HepG2 (cell line): ENCODE measurements around the gene NEK5. TPM values are rescaled to one million over a fixed set of nuclear protein-coding genes. Genes with fewer than 3 reads are reported as not detected.

Experiments
- ADNP ChIP-seq: sonication (generic); formaldehyde crosslinking; IDR thresholded peaks from 2 replicates; pipeline ENCODE4 v1.4.0; 2020; ENCODE audit warnings: missing genetic modification reagents
- ATF1 ChIP-seq: IDR thresholded peaks from 2 replicates; pipeline ENCODE4 v1.6.1; 2016; ENCODE audit warnings: mild to moderate bottlenecking, control low read depth
- CBX2 ChIP-seq, 2 experiments: fragments of 200-600 bp in 1 of 2; sonication (generic); formaldehyde crosslinking in 1 of 2; IDR thresholded peaks; 2 replicates each; pipeline versions ENCODE4 v1.7.0 to v1.8.1; 2018 to 2022; ENCODE audit warnings: low read depth in 2 of 2, low read length in 1 of 2, mild to moderate bottlenecking in 1 of 2, missing genetic modification reagents in 1 of 2
- ERF ChIP-seq: IDR thresholded peaks from 2 replicates; pipeline ENCODE4 v1.6.1; 2018; ENCODE audit warnings: missing biosample characterization, missing genetic modification reagents
- FOXP1 ChIP-seq, 2 experiments: fragments of 450-650 bp in 1 of 2; IDR thresholded peaks; 2 replicates each; pipeline ENCODE4 v1.6.1; 2017 to 2018; ENCODE audit warnings: antibody characterized with exemption in 1 of 2
- IKZF4 ChIP-seq: sonication (generic); formaldehyde crosslinking; IDR thresholded peaks from 2 replicates; pipeline ENCODE4 v1.5.1; 2020; ENCODE audit warnings: borderline replicate concordance, mild to moderate bottlenecking, low read depth, missing genetic modification reagents; ENCODE audit errors: not compliant biosample characterization
- IRF2 ChIP-seq: IDR thresholded peaks from 2 replicates; pipeline ENCODE4 v1.6.1; 2018; ENCODE audit warnings: missing genetic modification reagents, missing compliant biosample characterization
- KDM6A ChIP-seq: IDR thresholded peaks from 2 replicates; pipeline ENCODE4 v1.6.1; 2016; ENCODE audit warnings: low read depth
- NFKB2 ChIP-seq: sonication (generic); formaldehyde crosslinking; IDR thresholded peaks from 2 replicates; pipeline ENCODE4 v1.4.0; 2020; ENCODE audit warnings: missing genetic modification reagents, borderline replicate concordance
- ONECUT2 ChIP-seq: sonication (generic); formaldehyde crosslinking; IDR thresholded peaks from 2 replicates; pipeline ENCODE4 v1.4.0; 2020; ENCODE audit warnings: missing genetic modification reagents
- PITX1 ChIP-seq: sonication (generic); formaldehyde crosslinking; IDR thresholded peaks from 2 replicates; pipeline ENCODE4 v1.5.1; 2020; ENCODE audit warnings: mild to moderate bottlenecking, missing genetic modification reagents
- SAP130 ChIP-seq: IDR thresholded peaks from 2 replicates; pipeline ENCODE4 v1.6.1; 2016; ENCODE audit warnings: low read depth
- THAP11 ChIP-seq: IDR thresholded peaks from 2 replicates; pipeline ENCODE4 v1.6.1; 2016; ENCODE audit warnings: missing biosample characterization, missing genetic modification reagents
- TOPORS ChIP-seq: sonication (generic); formaldehyde crosslinking; IDR thresholded peaks from 2 replicates; pipeline ENCODE4 v1.8.0; 2023; ENCODE audit warnings: mild to moderate bottlenecking, missing genetic modification reagents
- ZFP36L1 ChIP-seq: sonication (generic); formaldehyde crosslinking; IDR thresholded peaks from 2 replicates; pipeline ENCODE4 v1.8.0; 2022; ENCODE audit warnings: mild to moderate bottlenecking, missing genetic modification reagents, moderate library complexity
- ZNF260 ChIP-seq: sonication (generic); formaldehyde crosslinking; IDR thresholded peaks from 2 replicates; pipeline ENCODE4 v1.4.0; 2020; ENCODE audit warnings: missing genetic modification reagents, low read depth, mild to moderate bottlenecking, borderline replicate concordance
- ZNF282 ChIP-seq: fragments of 450-650 bp; IDR thresholded peaks from 2 replicates; pipeline ENCODE4 v1.6.1; 2018; ENCODE audit not compliant: partially characterized antibody
- ZNF503 ChIP-seq: sonication (generic); formaldehyde crosslinking; IDR thresholded peaks from 2 replicates; pipeline ENCODE4 v1.4.0; 2020; ENCODE audit warnings: missing genetic modification reagents
- ZNF784 ChIP-seq: sonication (generic); formaldehyde crosslinking; IDR thresholded peaks from 2 replicates; pipeline ENCODE4 v1.5.1; 2020; ENCODE audit warnings: missing genetic modification reagents, mild to moderate bottlenecking, borderline replicate concordance
- polyA plus RNA-seq, 8 experiments: library from polyadenylated mRNA; depleted of rRNA in 3 of 8; stranded (reverse) in 7 of 8; unstranded in 1 of 8; fragments of >200 nt; fragmentation: Illumina TruSeq in 4 of 8; extraction: Trizol in 4 of 8; gene quantifications; 2 replicates each; pipeline versions ENCODE4 v1.2.1 to v1.2.3, GENCODE V29; 2011 to 2016; ENCODE audit warnings: low read depth in 4 of 8, missing spikeins in 1 of 8, mixed read lengths in 1 of 8; ENCODE audit not compliant: insufficient read depth in 1 of 8
- total RNA-seq, 5 experiments: library from RNA; depleted of rRNA; stranded (reverse); fragments of >200 nt; fragmentation: Illumina TruSeq; extraction: Trizol; gene quantifications; 2 replicates each; pipeline ENCODE4 v1.2.3, GENCODE V29; 2016; ENCODE audit warnings: low read depth in 1 of 5
- TF ChIP-seq, protein P1 (sequence below): IDR thresholded peaks from 2 replicates; pipeline ENCODE4 v1.6.1; 2018; ENCODE audit warnings: missing genetic modification reagents

Gene NEK5
- total and polyA plus RNA-seq, 2 of the 13 experiments (the other 11 are each of a cell fraction or from before 2014, with no cell fraction given), result 0.12 to 0.22 TPM

DNA sequence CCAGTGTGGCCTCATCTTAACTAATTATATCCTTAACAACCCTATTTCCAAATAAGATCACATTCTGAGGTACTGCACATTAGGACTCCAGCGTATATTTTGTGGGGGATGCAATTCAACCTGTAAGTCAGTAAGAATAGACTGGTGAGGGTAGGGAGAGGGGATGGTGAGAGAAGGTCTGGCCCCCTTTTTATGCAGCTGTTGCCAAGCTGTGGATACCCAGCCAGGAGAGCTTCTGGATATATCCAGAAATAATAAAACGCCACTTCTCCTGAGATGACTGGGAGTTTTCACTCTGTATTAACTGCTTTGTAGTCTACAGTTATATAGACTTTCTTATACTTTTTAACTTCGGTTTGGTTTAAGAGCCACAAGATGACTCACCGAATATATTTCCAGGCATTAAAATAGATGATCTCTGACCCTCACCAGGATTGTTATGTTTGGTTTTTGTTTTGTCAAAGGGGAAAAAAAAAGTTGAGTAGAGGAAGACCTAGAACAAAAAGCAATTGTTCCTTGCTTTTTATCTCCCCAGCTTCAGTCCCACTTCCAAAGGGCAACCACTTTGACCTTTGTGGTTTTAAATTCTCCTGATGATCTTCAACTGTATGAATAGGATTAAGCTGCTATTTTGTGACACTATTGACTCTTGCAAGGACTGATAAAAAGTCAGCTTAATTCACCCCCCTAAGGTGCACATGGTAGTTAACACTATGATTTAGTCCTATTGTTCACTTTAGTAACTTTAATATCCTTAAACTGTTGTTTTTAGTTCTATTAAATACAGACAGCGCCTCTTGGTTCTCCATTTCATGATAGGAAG, 33.6 kb upstream of the NEK5 start (continued):
- TF ChIP-seq IRF2 (CRISPR knock-in tag), result peak; percentile 30; the same call in 1 of the 2 replicates
- peak; percentile 16; the same call in 1 of the 2 replicates for TF ChIP-seq ATF1 (CRISPR knock-in tag)
- no peak for TF ChIP-seq CBX2 (IDR thresholded peaks at IDR 0.05; ENCODE audit: low read depth, low read length)
- TF ChIP-seq CBX2 (CRISPR knock-in tag; IDR thresholded peaks at IDR 0.05; ENCODE audit: low read depth), result no peak
- no peak for TF ChIP-seq ZFP36L1 (CRISPR knock-in tag)
- TF ChIP-seq NFKB2 (CRISPR knock-in tag), result no peak
- peak; percentile 79 for TF ChIP-seq ZNF503
- TF ChIP-seq FOXP1 (IDR thresholded peaks at IDR 0.05), result 0 out of 2 replicates have a peak, but pooled peaks have one; percentile 28
- peak; percentile 69 for TF ChIP-seq FOXP1 (CRISPR knock-in tag; IDR thresholded peaks at IDR 0.05)
- no peak for TF ChIP-seq ZNF260 (CRISPR knock-in tag)
- peak; percentile 12; the same call in 1 of the 2 replicates for TF ChIP-seq THAP11
- no peak for TF ChIP-seq ADNP (CRISPR knock-in tag)
- TF ChIP-seq ONECUT2 (CRISPR knock-in tag), result no peak
- TF ChIP-seq IKZF4 (CRISPR knock-in tag), result no peak
- TF ChIP-seq, protein P1, sequence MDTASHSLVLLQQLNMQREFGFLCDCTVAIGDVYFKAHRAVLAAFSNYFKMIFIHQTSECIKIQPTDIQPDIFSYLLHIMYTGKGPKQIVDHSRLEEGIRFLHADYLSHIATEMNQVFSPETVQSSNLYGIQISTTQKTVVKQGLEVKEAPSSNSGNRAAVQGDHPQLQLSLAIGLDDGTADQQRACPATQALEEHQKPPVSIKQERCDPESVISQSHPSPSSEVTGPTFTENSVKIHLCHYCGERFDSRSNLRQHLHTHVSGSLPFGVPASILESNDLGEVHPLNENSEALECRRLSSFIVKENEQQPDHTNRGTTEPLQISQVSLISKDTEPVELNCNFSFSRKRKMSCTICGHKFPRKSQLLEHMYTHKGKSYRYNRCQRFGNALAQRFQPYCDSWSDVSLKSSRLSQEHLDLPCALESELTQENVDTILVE, result no peak
- peak; percentile 25; the same call in 1 of the 2 replicates for TF ChIP-seq KDM6A (CRISPR knock-in tag)
- TF ChIP-seq ERF (CRISPR knock-in tag), result peak; percentile 60; the same call in 1 of the 2 replicates
- TF ChIP-seq ZNF282, result no peak
- no peak for TF ChIP-seq TOPORS (CRISPR knock-in tag)
- no peak for TF ChIP-seq ZNF784 (CRISPR knock-in tag)
- peak; percentile 76 for TF ChIP-seq PITX1 (CRISPR knock-in tag)
- TF ChIP-seq SAP130 (CRISPR knock-in tag), result peak; percentile 67
